ENCODE measurements around the gene SP3.

DNA sequence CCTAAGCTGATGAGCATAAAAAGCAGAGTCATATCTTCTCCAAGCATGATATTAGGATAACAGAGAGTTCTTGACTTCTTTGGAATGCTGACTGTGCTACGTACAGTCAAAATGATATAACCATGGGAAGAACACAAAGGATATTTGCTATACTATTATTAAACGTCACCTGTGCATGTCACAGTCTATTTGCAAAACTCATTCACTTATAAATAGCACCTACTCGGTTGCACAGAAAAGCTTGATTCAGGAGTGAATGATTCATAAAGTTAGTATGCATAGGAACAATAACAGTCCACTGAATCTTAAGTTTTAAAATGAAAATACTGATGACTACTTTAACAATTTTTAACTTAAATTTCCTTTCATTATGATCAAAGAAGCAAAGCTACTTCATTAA is 83.3 kb downstream of the SP3 start:
- TF ChIP-seq, protein P1, sequence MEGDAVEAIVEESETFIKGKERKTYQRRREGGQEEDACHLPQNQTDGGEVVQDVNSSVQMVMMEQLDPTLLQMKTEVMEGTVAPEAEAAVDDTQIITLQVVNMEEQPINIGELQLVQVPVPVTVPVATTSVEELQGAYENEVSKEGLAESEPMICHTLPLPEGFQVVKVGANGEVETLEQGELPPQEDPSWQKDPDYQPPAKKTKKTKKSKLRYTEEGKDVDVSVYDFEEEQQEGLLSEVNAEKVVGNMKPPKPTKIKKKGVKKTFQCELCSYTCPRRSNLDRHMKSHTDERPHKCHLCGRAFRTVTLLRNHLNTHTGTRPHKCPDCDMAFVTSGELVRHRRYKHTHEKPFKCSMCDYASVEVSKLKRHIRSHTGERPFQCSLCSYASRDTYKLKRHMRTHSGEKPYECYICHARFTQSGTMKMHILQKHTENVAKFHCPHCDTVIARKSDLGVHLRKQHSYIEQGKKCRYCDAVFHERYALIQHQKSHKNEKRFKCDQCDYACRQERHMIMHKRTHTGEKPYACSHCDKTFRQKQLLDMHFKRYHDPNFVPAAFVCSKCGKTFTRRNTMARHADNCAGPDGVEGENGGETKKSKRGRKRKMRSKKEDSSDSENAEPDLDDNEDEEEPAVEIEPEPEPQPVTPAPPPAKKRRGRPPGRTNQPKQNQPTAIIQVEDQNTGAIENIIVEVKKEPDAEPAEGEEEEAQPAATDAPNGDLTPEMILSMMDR (IDR thresholded peaks at IDR 0.05): no peak
- TF ChIP-seq EZH2 (IDR thresholded peaks at IDR 0.05) (no peak), EZH2phosphoT487 (IDR thresholded peaks at IDR 0.05) (no peak)
